ENCODE results near the gene ULBP2.

Gene ULBP2

GRCh38 chr6:149896491-149896890, 45.3 kb upstream of the ULBP2 start:
- Histone ChIP-seq H3K9me2 (replicated peaks; ENCODE audit: insufficient read depth, low read length) (no peaks in the 10 kb centered on the region), H2AFZ (ENCODE audit: low read length) (no peak overlapping the region), H3K79me2 (ENCODE audit: low read length) (no peaks in the 10 kb centered on the region), H4K20me1 (ENCODE audit: insufficient read depth, low read length) (no peaks in the 10 kb centered on the region), H3K9me3 (replicated peaks; ENCODE audit: insufficient read depth, low read length) (no peaks in the 10 kb centered on the region), H3F3A (ENCODE audit: insufficient read depth, low read length) (no peaks in the 10 kb centered on the region), H3K27ac (ENCODE audit: low read length) (no peak overlapping the region), H3K4me3 (ENCODE audit: low read length) (no peak overlapping the region), H3K27me3 (replicated peaks; ENCODE audit: insufficient read depth, low read length) (peaks cover 35% of the 10 kb centered on the region), H3K4me2 (ENCODE audit: low read depth, low read length) (no peak overlapping the region), H3K9ac (ENCODE audit: low read length) (no peak overlapping the region), H3K4me1 (ENCODE audit: low read length) (no peaks in the 10 kb centered on the region), H3K36me3 (replicated peaks; ENCODE audit: insufficient read depth, low read length) (no peaks in the 10 kb centered on the region)
- no peak for TF ChIP-seq EZH2 (optimal IDR thresholded peaks at IDR 0.05; ENCODE audit: low read depth, low read length)
- no peak for TF ChIP-seq CTCF (IDR thresholded peaks at IDR 0.05; ENCODE audit: low read length)
- TF ChIP-seq EZH2phosphoT487 (IDR thresholded peaks at IDR 0.05; ENCODE audit: low read length), result no peak
- no peak for DNase-seq

DNA sequence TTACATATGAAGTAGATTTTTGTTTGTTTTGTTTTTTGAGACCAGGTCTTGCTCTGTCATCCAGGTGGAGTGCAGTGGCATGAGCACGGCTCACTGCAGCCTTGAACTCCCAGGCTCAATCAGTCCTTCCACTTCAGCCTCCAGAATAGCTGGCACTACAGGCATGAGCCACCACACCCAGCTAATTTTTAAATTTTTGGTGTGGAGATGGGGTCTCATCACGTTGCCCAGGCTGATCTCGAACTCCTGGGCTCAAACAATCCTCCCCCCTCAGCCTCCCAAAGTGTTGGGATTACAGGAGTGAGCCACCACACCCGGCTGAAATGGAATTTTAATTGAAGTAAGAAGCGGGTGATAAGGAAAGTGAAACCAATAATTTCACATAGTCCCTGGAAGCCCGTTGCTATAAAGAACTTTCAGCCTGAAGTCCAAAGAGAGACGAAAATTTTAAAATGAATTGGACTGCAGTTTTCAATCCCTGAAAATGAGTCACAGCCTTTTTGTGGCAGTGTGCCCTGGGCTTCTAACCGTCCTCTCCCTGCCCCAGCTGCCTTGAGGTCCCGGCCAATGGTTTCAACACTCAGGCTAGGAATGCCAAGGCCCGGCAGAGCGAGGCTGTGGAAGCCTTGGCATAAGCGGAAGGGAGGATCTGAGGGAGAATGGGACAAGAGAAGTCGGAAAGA, 44.7 kb upstream of the ULBP2 start:
- Histone ChIP-seq H3K4me2 (ENCODE audit: low read depth, low read length) (no peak overlapping the region), H3K27me3 (replicated peaks; ENCODE audit: insufficient read depth, low read length) (peaks cover 41% of the 10 kb centered on the region), H3F3A (ENCODE audit: insufficient read depth, low read length) (no peaks in the 10 kb centered on the region), H3K9me3 (replicated peaks; ENCODE audit: insufficient read depth, low read length) (no peaks in the 10 kb centered on the region), H3K4me3 (ENCODE audit: low read length) (no peak overlapping the region), H2AFZ (ENCODE audit: low read length) (no peak overlapping the region), H3K4me1 (ENCODE audit: low read length) (no peaks in the 10 kb centered on the region), H3K79me2 (ENCODE audit: low read length) (no peaks in the 10 kb centered on the region), H4K20me1 (ENCODE audit: insufficient read depth, low read length) (no peaks in the 10 kb centered on the region), H3K36me3 (replicated peaks; ENCODE audit: insufficient read depth, low read length) (no peaks in the 10 kb centered on the region), H3K27ac (ENCODE audit: low read length) (no peak overlapping the region), H3K9ac (ENCODE audit: low read length) (no peak overlapping the region), H3K9me2 (replicated peaks; ENCODE audit: insufficient read depth, low read length) (no peaks in the 10 kb centered on the region)
- no peak for TF ChIP-seq EZH2 (optimal IDR thresholded peaks at IDR 0.05; ENCODE audit: low read depth, low read length)
- TF ChIP-seq CTCF (IDR thresholded peaks at IDR 0.05; ENCODE audit: low read length), result no peak
- no peak for TF ChIP-seq EZH2phosphoT487 (IDR thresholded peaks at IDR 0.05; ENCODE audit: low read length)
- no peak for DNase-seq

- no peaks in the 10 kb centered on the region for H3K79me2 ChIP-seq (ENCODE audit: low read length)
- no peak within 1 kb of the TSS for H2AFZ ChIP-seq (ENCODE audit: low read length)
- TF ChIP-seq EZH2 (optimal IDR thresholded peaks at IDR 0.05; ENCODE audit: low read depth, low read length) (no peak), CTCF (IDR thresholded peaks at IDR 0.05; ENCODE audit: low read length) (no peak)
- no peak for DNase-seq
- no peaks in the 10 kb centered on the region for H3F3A ChIP-seq (ENCODE audit: insufficient read depth, low read length)
- no peak within 1 kb of the TSS for H3K9ac ChIP-seq (ENCODE audit: low read length)
- no peak within 1 kb of the TSS for H3K27ac ChIP-seq (ENCODE audit: low read length)
- H3K4me1 ChIP-seq (ENCODE audit: low read length), result no peaks in the 10 kb centered on the region
- peaks cover 50% of the 10 kb centered on the region for H3K27me3 ChIP-seq (replicated peaks; ENCODE audit: insufficient read depth, low read length)
- no peaks in the 10 kb centered on the region for H4K20me1 ChIP-seq (ENCODE audit: insufficient read depth, low read length)
- no peaks in the 10 kb centered on the region for H3K9me2 ChIP-seq (replicated peaks; ENCODE audit: insufficient read depth, low read length)
- H3K4me2 ChIP-seq (ENCODE audit: low read depth, low read length), result no peak within 1 kb of the TSS
- no peaks in the 10 kb centered on the region for H3K9me3 ChIP-seq (replicated peaks; ENCODE audit: insufficient read depth, low read length)
- no peaks in the 10 kb centered on the region for H3K36me3 ChIP-seq (replicated peaks; ENCODE audit: insufficient read depth, low read length)
- no peak within 1 kb of the TSS for H3K4me3 ChIP-seq (ENCODE audit: low read length)
These were observed 43.7 kb upstream of the ULBP2 start, which contains the start of gene RAET1E for GRCh38 chr6:149897855-149898744. TSS of gene RAET1E (minus strand) at chr6:149898113. CDS start at chr6:149890901, 7,212 bp downstream.
